Gastrocnemius medialis (tissue), 4 donors: Measurements from ENCODE around the gene RNF26.

Experiments
- POLR2A ChIP-seq, 2 donors: fragments of 450-650 bp; IDR thresholded peaks; one replicate each; pipeline ENCODE4 v1.6.1; 2017; ENCODE audit warnings: antibody characterized with exemption in 2 of 2, mild to moderate bottlenecking in 2 of 2, moderate library complexity in 2 of 2
- TF ChIP-seq, protein P1 (sequence below), 5 experiments: fragments of 450-650 bp in 3 of 5; fragments of 200-600 bp in 2 of 5; sonication (generic) in 2 of 5; IDR thresholded peaks in 4 of 5; conservative IDR thresholded peaks in 1 of 5; 1 replicate in 4 of 5; 2 replicates in 1 of 5; pipeline ENCODE4 v1.5.1; 2016 to 2019; ENCODE audit warnings: antibody characterized with exemption in 5 of 5, mild to moderate bottlenecking in 3 of 5, moderate library complexity in 3 of 5

GRCh38 chr11:119309953-119310681, 24.2 kb upstream of the RNF26 start:
- no peak for TF ChIP-seq POLR2A (IDR thresholded peaks at IDR 0.05)
- TF ChIP-seq, protein P1, sequence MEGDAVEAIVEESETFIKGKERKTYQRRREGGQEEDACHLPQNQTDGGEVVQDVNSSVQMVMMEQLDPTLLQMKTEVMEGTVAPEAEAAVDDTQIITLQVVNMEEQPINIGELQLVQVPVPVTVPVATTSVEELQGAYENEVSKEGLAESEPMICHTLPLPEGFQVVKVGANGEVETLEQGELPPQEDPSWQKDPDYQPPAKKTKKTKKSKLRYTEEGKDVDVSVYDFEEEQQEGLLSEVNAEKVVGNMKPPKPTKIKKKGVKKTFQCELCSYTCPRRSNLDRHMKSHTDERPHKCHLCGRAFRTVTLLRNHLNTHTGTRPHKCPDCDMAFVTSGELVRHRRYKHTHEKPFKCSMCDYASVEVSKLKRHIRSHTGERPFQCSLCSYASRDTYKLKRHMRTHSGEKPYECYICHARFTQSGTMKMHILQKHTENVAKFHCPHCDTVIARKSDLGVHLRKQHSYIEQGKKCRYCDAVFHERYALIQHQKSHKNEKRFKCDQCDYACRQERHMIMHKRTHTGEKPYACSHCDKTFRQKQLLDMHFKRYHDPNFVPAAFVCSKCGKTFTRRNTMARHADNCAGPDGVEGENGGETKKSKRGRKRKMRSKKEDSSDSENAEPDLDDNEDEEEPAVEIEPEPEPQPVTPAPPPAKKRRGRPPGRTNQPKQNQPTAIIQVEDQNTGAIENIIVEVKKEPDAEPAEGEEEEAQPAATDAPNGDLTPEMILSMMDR (IDR thresholded peaks at IDR 0.05 in 4 of 5, conservative IDR thresholded peaks at IDR 0.05 in 1 of 5): no peak
